SK-N-MC (cell line): Measurements from ENCODE around the gene EVL.

ENCODE experiments used
- EZH2 ChIP-seq: fragments of 200-600 bp; sonication (generic); IDR thresholded peaks from one replicate; pipeline ENCODE4 v1.6.1; 2017; ENCODE audit warnings: antibody characterized with exemption
- FOXP2 ChIP-seq: optimal IDR thresholded peaks from 2 replicates; pipeline ENCODE3; 2011; ENCODE audit warnings: mild to moderate bottlenecking, moderate library complexity; ENCODE audit not compliant: insufficient read depth; ENCODE audit errors: extremely low read length, control extremely low read depth
- POLR2AphosphoS5 ChIP-seq: IDR thresholded peaks from 2 replicates; pipeline ENCODE4 v1.6.1; 2012; ENCODE audit warnings: mild to moderate bottlenecking, low read depth, low read length, borderline replicate concordance

- no peak for TF ChIP-seq EZH2
- TF ChIP-seq POLR2AphosphoS5: no peak
- no peak for TF ChIP-seq FOXP2
These were observed 31.7 kb upstream of the EVL start for GRCh38 chr14:100033347-100034075.
